T-cell (primary cell): ENCODE measurements around the gene KLF9. TPM values are rescaled to one million over a fixed set of nuclear protein-coding genes. Genes with fewer than 3 reads are reported as not detected.

ENCODE experiments used
- ATAC-seq, 4 experiments: fragments of 200-7000 bp in 3 of 4; fragments of 150-1000 bp in 1 of 4; cut with Tn5 transposase; replicated peaks in 1 of 4; 1 replicate in 3 of 4; 2 replicates in 1 of 4; pipeline ENCODE4 v1.10.0; 2021; ENCODE audit warnings: moderate library complexity in 3 of 4, mild to moderate bottlenecking in 2 of 4, moderate number of reproducible peaks in 1 of 4
- CTCF ChIA-PET, 2 donors: fragments of 300-600 bp; sonication (Branson Sonifier 250); formaldehyde crosslinking; loops; one replicate each; lab custom pipeline; 2022; ENCODE audit warnings: antibody characterized with exemption in 2 of 2; lab: Charles Lee
- POLR2A ChIA-PET, 2 donors: fragments of 300-600 bp; sonication (Branson Sonifier 250); formaldehyde crosslinking; loops; one replicate each; lab custom pipeline; 2022; ENCODE audit warnings: antibody characterized with exemption in 2 of 2; lab: Charles Lee
- DNase-seq, 35 experiments: peaks; one replicate each; pipeline versions ENCODE4 v3.0.0 to v3.0.0-alpha.2; 2013 to 2023
- H3K27ac ChIP-seq: one replicate; pipeline ENCODE4 v1.5.1; 2013; ENCODE audit warnings: low read length
- H3K27me3 ChIP-seq, 2 experiments: replicated peaks in 1 of 2; 1 replicate in 1 of 2; 2 replicates in 1 of 2; pipeline versions ENCODE4 v1.6.1 to v1.7.0; 2013; ENCODE audit warnings: low read length in 1 of 2, mixed read lengths in 1 of 2; ENCODE audit not compliant: control insufficient read depth in 2 of 2, insufficient read depth in 2 of 2; ENCODE audit errors: extremely low read depth in 1 of 2
- H3K36me3 ChIP-seq, 2 donors: 1 replicate in 1 of 2; 2 replicates in 1 of 2; pipeline versions ENCODE4 v1.6.1 to v1.7.0; 2013; ENCODE audit warnings: low read length in 1 of 2; ENCODE audit not compliant: control insufficient read depth in 2 of 2, insufficient read depth in 1 of 2; ENCODE audit errors: extremely low read depth in 1 of 2
- H3K4me1 ChIP-seq, 2 experiments: 1 replicate in 1 of 2; 2 replicates in 1 of 2; pipeline versions ENCODE4 v1.6.1 to v1.7.0; 2013; ENCODE audit warnings: low read length in 2 of 2, mixed read lengths in 1 of 2; ENCODE audit not compliant: insufficient read depth in 2 of 2, control insufficient read depth in 1 of 2; ENCODE audit errors: extremely low read depth in 1 of 2
- H3K4me3 ChIP-seq, 2 donors: 1 replicate in 1 of 2; 2 replicates in 1 of 2; pipeline versions ENCODE4 v1.5.1 to v1.7.0; 2013; ENCODE audit warnings: mild to moderate bottlenecking in 2 of 2, low read length in 1 of 2, moderate library complexity in 1 of 2; ENCODE audit not compliant: control insufficient read depth in 1 of 2; ENCODE audit errors: extremely low read depth in 1 of 2
- H3K9me3 ChIP-seq: 2 replicates; pipeline ENCODE4 v1.7.0; 2013
- H3K27ac Mint-ChIP-seq, 2 donors: one replicate each; pipeline ENCODE4 v1.8.0; 2020 to 2021; ENCODE audit warnings: mild to moderate bottlenecking in 2 of 2, mixed read lengths in 2 of 2
- H3K27me3 Mint-ChIP-seq, 2 donors: one replicate each; pipeline ENCODE4 v1.8.0; 2021 to 2022; ENCODE audit warnings: mixed read lengths in 2 of 2
- H3K36me3 Mint-ChIP-seq: one replicate; pipeline ENCODE4 v1.8.0; 2021; ENCODE audit warnings: mixed read lengths
- H3K4me1 Mint-ChIP-seq, 3 donors: one replicate each; pipeline ENCODE4 v1.8.0; 2020 to 2022; ENCODE audit warnings: mixed read lengths in 3 of 3, mild to moderate bottlenecking in 1 of 3
- H3K4me3 Mint-ChIP-seq, 3 donors: one replicate each; pipeline ENCODE4 v1.8.0; 2020 to 2022; ENCODE audit warnings: mild to moderate bottlenecking in 3 of 3, mixed read lengths in 3 of 3, moderate library complexity in 3 of 3
- H3K9me3 Mint-ChIP-seq, 3 donors: one replicate each; pipeline ENCODE4 v1.8.0; 2020 to 2022; ENCODE audit warnings: mixed read lengths in 3 of 3
- WGBS: methylation state at CpG from one replicate; pipeline ENCODE4 v1.1.5; 2013; ENCODE audit warnings: missing lambda C conversion rate; ENCODE audit not compliant: insufficient coverage; 5-methylcytosine and 5-hydroxymethylcytosine counted together
- total RNA-seq, 35 experiments: library from RNA in 6 of 35; stranded (reverse) in 6 of 35; fragments of 120-200 nt in 1 of 35; gene quantifications; one replicate each; pipeline versions ENCODE4 v1.2.1 to v1.2.4 and lab custom pipeline; 2013 to 2026

Gene KLF9
- total RNA-seq, 5 donors from 2014 or later (not counting 1 experiment from before 2014, with no cell fraction given), result 21.7 to 91.7 (median 23.6) TPM

- ATAC-seq, result no peak
- no peak for DNase-seq
- no peaks in the 10 kb centered on the region for H3K9me3 Mint-ChIP-seq
- no peak overlapping the region for H3K27ac Mint-ChIP-seq
- Histone ChIP-seq H3K9me3 (no peaks in the 10 kb centered on the region), H3K36me3 (no peaks in the 10 kb centered on the region), H3K4me3 (no peak overlapping the region), H3K27me3 (no peaks in the 10 kb centered on the region), H3K4me1 (no peaks in the 10 kb centered on the region), H3K27ac (no peak overlapping the region)
- no peak overlapping the region for H3K4me3 Mint-ChIP-seq
- peaks cover 3 to 4% of the 10 kb centered on the region in 2 donors for H3K27me3 Mint-ChIP-seq
- CTCF ChIA-PET, result no interaction called here
- H3K4me1 Mint-ChIP-seq, result peaks cover 8 to 10% (median 9%) of the 10 kb centered on the region in 3 donors
- POLR2A ChIA-PET, result no interaction called here
- no peaks in the 10 kb centered on the region for H3K36me3 Mint-ChIP-seq
- no CpG with 5 or more reads among the region's 5 CpGs for WGBS
These were observed 25.7 kb upstream of the KLF9 start for GRCh38 chr9:70439991-70440706.

GRCh38 chr9:70438341-70438928, 24.0 kb upstream of the KLF9 start:
- no peak for DNase-seq
- Mint-ChIP-seq H3K27me3 (peaks cover 3 to 4% of the 10 kb centered on the region in 2 donors), H3K4me1 (peaks cover 9 to 14% (median 10%) of the 10 kb centered on the region in 3 donors), H3K4me3 (no peak overlapping the region), H3K9me3 (no peaks in the 10 kb centered on the region), H3K36me3 (no peaks in the 10 kb centered on the region), H3K27ac (no peak overlapping the region)
- no peak overlapping the region for H3K4me3 ChIP-seq
- POLR2A ChIA-PET, result interaction anchor here in 1 of 2 donors (0.7 kb wide), 1 partner anchor 18 kb away, joined by 3 read pairs; no protein-coding TSS in a partner anchor
- CTCF ChIA-PET, result no interaction called here
- H3K4me1 ChIP-seq, result no peaks in the 10 kb centered on the region
- peak in 1 of 4 experiments; percentile 35 for ATAC-seq
- WGBS, result 33% methylated on average over 2 of the region's 3 CpGs
- no peaks in the 10 kb centered on the region for H3K9me3 ChIP-seq
- no peaks in the 10 kb centered on the region for H3K27me3 ChIP-seq
- no peaks in the 10 kb centered on the region for H3K36me3 ChIP-seq
- no peak overlapping the region for H3K27ac ChIP-seq

GRCh38 chr9:70435948-70436347, 21.5 kb upstream of the KLF9 start:
- no peak overlapping the region for H3K4me3 ChIP-seq
- H3K9me3 ChIP-seq, result no peaks in the 10 kb centered on the region
- H3K27me3 ChIP-seq, result no peaks in the 10 kb centered on the region
- Mint-ChIP-seq H3K36me3 (no peaks in the 10 kb centered on the region), H3K27ac (no peak overlapping the region), H3K27me3 (peaks cover 3 to 4% of the 10 kb centered on the region in 2 donors), H3K4me3 (no peak overlapping the region), H3K4me1 (peaks cover 9 to 15% (median 10%) of the 10 kb centered on the region in 3 donors), H3K9me3 (no peaks in the 10 kb centered on the region)
- ATAC-seq (no peak), DNase-seq (no peak)
- CTCF ChIA-PET, result interaction anchor here (0.5 to 0.6 kb wide), 2 partner anchors 76 to 1320 kb away, joined by 3 to 6 read pairs; no protein-coding TSS in a partner anchor
- no peak overlapping the region for H3K27ac ChIP-seq
- H3K36me3 ChIP-seq, result no peaks in the 10 kb centered on the region
- no CpG with 5 or more reads among the region's 1 CpG for WGBS
- POLR2A ChIA-PET, result interaction anchor here in 1 of 2 donors (0.6 kb wide), 1 partner anchor 9 kb away, joined by 4 read pairs; no protein-coding TSS in a partner anchor
- H3K4me1 ChIP-seq, result no peaks in the 10 kb centered on the region

- Histone ChIP-seq H3K9me3 (no peaks in the 10 kb centered on the region), H3K4me1 (no peaks in the 10 kb centered on the region), H3K4me3 (no peak overlapping the region), H3K36me3 (no peaks in the 10 kb centered on the region), H3K27ac (no peak overlapping the region), H3K27me3 (no peaks in the 10 kb centered on the region)
- no peak overlapping the region for H3K4me3 Mint-ChIP-seq
- H3K4me1 Mint-ChIP-seq, result peaks cover 0 to 7% (median 2%) of the 10 kb centered on the region in 3 donors
- POLR2A ChIA-PET, result interaction anchor here in 1 of 2 donors (0.5 kb wide), 1 partner anchor 136 kb away, joined by 5 read pairs; no protein-coding TSS in a partner anchor
- 100% methylated on average over 1 of the region's 3 CpGs for WGBS
- H3K9me3 Mint-ChIP-seq, result no peaks in the 10 kb centered on the region
- no peak overlapping the region for H3K27ac Mint-ChIP-seq
- ATAC-seq (no peak), DNase-seq (no peak)
- no peaks in the 10 kb centered on the region for H3K36me3 Mint-ChIP-seq
- no peaks in the 10 kb centered on the region for H3K27me3 Mint-ChIP-seq
- CTCF ChIA-PET, result no interaction called here
These were observed 15.4 kb upstream of the KLF9 start for GRCh38 chr9:70429899-70430298.

GRCh38 chr9:70428781-70429180, 14.3 kb upstream of the KLF9 start:
- H3K36me3 Mint-ChIP-seq, result no peaks in the 10 kb centered on the region
- H3K4me1 Mint-ChIP-seq, result peaks cover 0 to 11% (median 4%) of the 10 kb centered on the region in 3 donors
- WGBS, result no CpG with 5 or more reads among the region's 5 CpGs
- H3K27ac Mint-ChIP-seq, result no peak overlapping the region
- H3K27ac ChIP-seq, result no peak overlapping the region
- no peaks in the 10 kb centered on the region for H3K4me1 ChIP-seq
- H3K36me3 ChIP-seq, result no peaks in the 10 kb centered on the region
- ChIA-PET POLR2A (no interaction called here), CTCF (interaction anchor here in 1 of 2 donors (0.5 kb wide), 1 partner anchor 1651 kb away, joined by 4 read pairs; no protein-coding TSS in a partner anchor)
- H3K4me3 Mint-ChIP-seq, result no peak overlapping the region
- H3K4me3 ChIP-seq, result no peak overlapping the region
- ATAC-seq (no peak), DNase-seq (no peak)
- no peaks in the 10 kb centered on the region for H3K9me3 ChIP-seq
- no peaks in the 10 kb centered on the region for H3K9me3 Mint-ChIP-seq
- H3K27me3 Mint-ChIP-seq, result no peaks in the 10 kb centered on the region
- H3K27me3 ChIP-seq, result no peaks in the 10 kb centered on the region

GRCh38 chr9:70427161-70427945, 12.9 kb upstream of the KLF9 start:
- H3K9me3 ChIP-seq, result no peaks in the 10 kb centered on the region
- no peaks in the 10 kb centered on the region for H3K27me3 ChIP-seq
- no peak overlapping the region for H3K4me3 ChIP-seq
- no peak overlapping the region for H3K27ac Mint-ChIP-seq
- no peaks in the 10 kb centered on the region for H3K36me3 Mint-ChIP-seq
- ATAC-seq, result no peak
- H3K4me1 ChIP-seq, result peaks cover 0 to 1% of the 10 kb centered on the region in 2 experiments
- H3K27ac ChIP-seq, result no peak overlapping the region
- 84% methylated on average over 9 of the region's 11 CpGs for WGBS
- peaks cover 5 to 18% (median 14%) of the 10 kb centered on the region in 3 donors for H3K4me1 Mint-ChIP-seq
- ChIA-PET POLR2A (interaction anchor here in 1 of 2 donors (0.6 kb wide), 1 partner anchor 27 kb away, joined by 3 read pairs; no protein-coding TSS in a partner anchor), CTCF (interaction anchor here in 1 of 2 donors (0.7 to 0.8 kb wide), 2 partner anchors 8 to 20 kb away, joined by 4 to 5 read pairs; no protein-coding TSS in a partner anchor)
- H3K9me3 Mint-ChIP-seq, result no peaks in the 10 kb centered on the region
- no peaks in the 10 kb centered on the region for H3K27me3 Mint-ChIP-seq
- H3K36me3 ChIP-seq, result no peaks in the 10 kb centered on the region
- DNase-seq, result no peak
- no peak overlapping the region for H3K4me3 Mint-ChIP-seq
